Thoracic aorta (tissue), 2 donors: ENCODE measurements around the gene BUD31. TPM values are rescaled to one million over a fixed set of nuclear protein-coding genes. Genes with fewer than 3 reads are reported as not detected.

ENCODE experiments used
- ATAC-seq: fragments of 150-250 bp; one replicate; pipeline ENCODE4 v1.8.0; 2017; ENCODE audit warnings: low read depth; ENCODE audit not compliant: insufficient number of reproducible peaks, low FRiP score
- DNase-seq: peaks from one replicate; pipeline ENCODE4 v3.0.0-alpha.2; 2020; ENCODE audit warnings: low spot score
- H3K27ac ChIP-seq, 2 donors: fragments of 200-600 bp; sonication (generic); 1 replicate in 1 of 2; 2 replicates in 1 of 2; pipeline ENCODE4 v1.5.1; 2016; ENCODE audit warnings: mild to moderate bottlenecking in 2 of 2, moderate library complexity in 2 of 2
- H3K27me3 ChIP-seq: fragments of 200-600 bp; sonication (generic); replicated peaks from 2 replicates; pipeline ENCODE4 v1.6.0; 2016; ENCODE audit warnings: mild to moderate bottlenecking; ENCODE audit not compliant: insufficient read depth
- H3K36me3 ChIP-seq: fragments of 200-600 bp; sonication (generic); one replicate; pipeline ENCODE4 v1.5.1; 2016
- H3K4me1 ChIP-seq, 2 donors: fragments of 200-600 bp; sonication (generic); 1 replicate in 1 of 2; 2 replicates in 1 of 2; pipeline versions ENCODE4 v1.5.1 to v1.6.0; 2016; ENCODE audit warnings: low read depth in 2 of 2, mild to moderate bottlenecking in 1 of 2; ENCODE audit not compliant: control insufficient read depth in 1 of 2
- H3K4me3 ChIP-seq: fragments of 200-600 bp; sonication (generic); 2 replicates; pipeline ENCODE4 v1.5.1; 2016; ENCODE audit warnings: mild to moderate bottlenecking
- H3K9me3 ChIP-seq: fragments of 200-600 bp; sonication (generic); 2 replicates; pipeline ENCODE4 v1.5.1; 2016
- total RNA-seq, 2 donors: library from RNA; depleted of rRNA; stranded (reverse); fragments of >200 nt; gene quantifications; one replicate each; pipeline versions ENCODE4 v1.1.0 to v1.2.3, GENCODE V29; 2016
- TF ChIP-seq, protein P1 (sequence below): fragments of 200-600 bp; sonication (generic); IDR thresholded peaks from one replicate; pipeline ENCODE4 v1.5.1; 2019; ENCODE audit warnings: antibody characterized with exemption

The BUD31 gene
- total RNA-seq, 2 donors from 2014 or later, result 52.3 to 78.1 TPM

DNA sequence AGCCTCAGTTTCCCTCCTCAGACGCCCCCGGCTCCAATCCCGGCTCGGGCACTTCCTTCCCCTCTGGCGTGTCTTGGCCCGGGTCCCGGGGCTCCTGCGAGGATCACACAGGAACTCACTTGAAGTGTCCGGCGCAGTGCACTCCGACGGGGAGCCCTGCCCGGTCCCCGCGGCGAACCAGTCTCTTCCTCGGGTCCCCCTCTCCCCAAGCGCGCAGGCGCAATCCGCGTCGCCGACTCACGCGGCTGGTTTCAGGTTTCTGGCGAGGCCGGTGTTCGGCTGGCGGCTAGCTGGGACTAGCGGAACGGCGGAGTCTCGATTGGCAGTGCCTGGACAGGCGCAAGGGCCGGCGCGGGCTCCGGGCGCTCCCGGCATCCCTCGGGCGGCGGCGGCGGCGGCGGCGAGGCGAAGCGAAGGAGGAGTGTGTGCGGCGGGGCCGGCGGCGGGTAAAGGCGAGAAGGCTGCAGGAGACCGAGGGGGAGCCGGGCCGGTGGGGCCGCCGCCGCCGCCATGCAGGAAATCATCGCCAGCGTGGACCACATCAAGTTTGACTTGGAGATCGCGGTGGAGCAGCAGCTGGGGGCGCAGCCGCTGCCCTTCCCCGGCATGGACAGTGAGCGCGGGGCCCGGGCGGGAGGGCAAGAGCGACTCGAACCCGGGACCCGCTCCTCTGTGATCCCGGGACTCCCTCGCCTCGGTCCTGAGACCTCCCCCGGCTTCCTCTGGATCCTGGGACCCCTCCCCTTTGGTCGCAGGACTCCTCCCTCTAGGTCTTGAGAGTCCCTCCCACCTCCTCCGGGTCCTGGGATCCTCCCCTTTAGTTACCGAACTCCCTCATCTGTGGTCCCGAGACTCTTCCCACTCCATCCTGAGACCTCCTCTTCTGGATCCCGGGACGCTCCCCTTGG, 30.1 kb downstream of the BUD31 start, which contains the start of the genes CPSF4 and PTCD1:
Gene CPSF4 (plus strand): TSS at position 371 of the 908 bp plus-strand sequence. CDS start 140 bp downstream, at position 511.
Gene PTCD1 (minus strand): TSS at position 226 of the 908 bp plus-strand sequence. CDS start 3,556 bp downstream, outside the sequence.
- no peaks in the 10 kb centered on the region for H3K27me3 ChIP-seq
- no peaks in the 10 kb centered on the region for H3K9me3 ChIP-seq
- H3K36me3 ChIP-seq, result peaks cover 4% of the 10 kb centered on the region
- DNase-seq (peak; percentile 82), ATAC-seq (peak; percentile 95)
- H3K27ac ChIP-seq, result peak within 1 kb of the TSS; percentile 68 to 69
- H3K4me3 ChIP-seq, result peak within 1 kb of the TSS; percentile 98
- TF ChIP-seq, protein P1, sequence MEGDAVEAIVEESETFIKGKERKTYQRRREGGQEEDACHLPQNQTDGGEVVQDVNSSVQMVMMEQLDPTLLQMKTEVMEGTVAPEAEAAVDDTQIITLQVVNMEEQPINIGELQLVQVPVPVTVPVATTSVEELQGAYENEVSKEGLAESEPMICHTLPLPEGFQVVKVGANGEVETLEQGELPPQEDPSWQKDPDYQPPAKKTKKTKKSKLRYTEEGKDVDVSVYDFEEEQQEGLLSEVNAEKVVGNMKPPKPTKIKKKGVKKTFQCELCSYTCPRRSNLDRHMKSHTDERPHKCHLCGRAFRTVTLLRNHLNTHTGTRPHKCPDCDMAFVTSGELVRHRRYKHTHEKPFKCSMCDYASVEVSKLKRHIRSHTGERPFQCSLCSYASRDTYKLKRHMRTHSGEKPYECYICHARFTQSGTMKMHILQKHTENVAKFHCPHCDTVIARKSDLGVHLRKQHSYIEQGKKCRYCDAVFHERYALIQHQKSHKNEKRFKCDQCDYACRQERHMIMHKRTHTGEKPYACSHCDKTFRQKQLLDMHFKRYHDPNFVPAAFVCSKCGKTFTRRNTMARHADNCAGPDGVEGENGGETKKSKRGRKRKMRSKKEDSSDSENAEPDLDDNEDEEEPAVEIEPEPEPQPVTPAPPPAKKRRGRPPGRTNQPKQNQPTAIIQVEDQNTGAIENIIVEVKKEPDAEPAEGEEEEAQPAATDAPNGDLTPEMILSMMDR, result no peak
- H3K4me1 ChIP-seq, result peaks cover 14 to 46% of the 10 kb centered on the region in 2 donors

DNA sequence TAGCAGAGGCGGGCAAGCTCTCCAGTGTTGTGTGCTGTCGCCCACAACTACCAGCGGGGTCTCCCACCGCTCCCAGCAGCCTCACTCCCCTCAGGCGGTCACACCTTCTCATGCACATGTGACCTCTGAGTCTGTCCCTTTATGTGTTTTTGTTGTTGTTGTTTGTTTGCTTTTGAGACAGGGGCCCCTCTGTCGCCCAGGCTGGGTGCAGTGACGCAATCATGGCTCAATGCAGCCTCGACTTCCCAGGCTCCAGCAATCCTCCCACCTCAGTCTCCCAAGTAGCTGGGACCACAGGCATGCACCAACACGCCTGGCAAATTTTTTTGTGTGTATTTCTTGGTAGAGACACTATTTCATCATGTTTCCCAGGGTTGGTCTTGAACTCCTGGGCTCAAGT, 31.4 kb downstream of the BUD31 start:
- peaks cover 7% of the 10 kb centered on the region for H3K36me3 ChIP-seq
- H3K4me1 ChIP-seq, result peaks cover 14 to 46% of the 10 kb centered on the region in 2 donors
- TF ChIP-seq, protein P1, result no peak
- no peaks in the 10 kb centered on the region for H3K9me3 ChIP-seq
- no peaks in the 10 kb centered on the region for H3K27me3 ChIP-seq
- ATAC-seq (no peak), DNase-seq (no peak)
- H3K27ac ChIP-seq, result no peak overlapping the region
- peak overlapping the region; percentile 98 for H3K4me3 ChIP-seq

DNA sequence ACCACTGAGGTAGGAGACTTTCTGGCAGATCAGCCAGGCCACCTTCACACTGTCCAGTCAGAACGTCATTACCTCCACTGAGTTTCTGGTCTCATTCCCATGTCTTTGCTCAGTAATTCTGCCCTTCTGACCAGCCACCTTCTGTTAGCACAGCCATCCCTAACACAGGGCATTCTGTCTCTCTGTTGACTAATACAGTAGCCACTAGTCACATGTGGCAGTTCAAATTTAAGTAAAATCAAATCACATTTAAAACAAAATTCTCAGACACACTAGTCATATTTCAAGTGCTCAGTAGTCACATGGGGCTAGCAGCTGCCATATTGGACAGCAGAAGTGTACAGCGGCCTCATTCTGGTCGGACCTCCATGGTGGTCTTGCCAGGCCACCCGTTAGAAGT, 37.3 kb downstream of the BUD31 start:
- Histone ChIP-seq H3K36me3 (peaks cover 48% of the 10 kb centered on the region), H3K27me3 (no peaks in the 10 kb centered on the region), H3K4me3 (no peak overlapping the region), H3K9me3 (no peaks in the 10 kb centered on the region), H3K4me1 (peaks cover 5 to 21% of the 10 kb centered on the region in 2 donors), H3K27ac (no peak overlapping the region)
- no peak for ATAC-seq
- TF ChIP-seq, protein P1, result no peak
- no peak for DNase-seq

DNA sequence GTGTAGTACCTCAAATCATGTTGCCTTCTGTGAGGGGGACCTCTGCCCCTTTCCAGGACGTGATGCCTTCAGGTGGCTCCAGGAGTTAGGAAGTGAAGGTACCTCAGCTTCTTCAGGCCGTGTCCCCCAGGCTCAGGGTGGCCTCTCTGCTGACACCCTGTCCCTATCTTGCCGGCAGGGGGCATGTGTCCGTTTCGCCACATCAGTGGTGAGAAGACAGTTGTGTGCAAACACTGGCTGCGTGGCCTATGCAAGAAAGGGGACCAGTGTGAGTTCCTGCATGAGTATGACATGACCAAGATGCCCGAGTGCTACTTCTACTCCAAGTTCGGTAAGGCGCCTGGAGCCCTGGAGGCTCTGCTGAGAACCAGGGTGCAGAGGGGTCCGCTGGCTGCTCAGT, 39.2 kb downstream of the BUD31 start:
- peaks cover 65% of the 10 kb centered on the region for H3K36me3 ChIP-seq
- H3K27ac ChIP-seq, result no peak overlapping the region
- peaks cover 0 to 3% of the 10 kb centered on the region in 2 donors for H3K4me1 ChIP-seq
- ATAC-seq (no peak), DNase-seq (no peak)
- H3K9me3 ChIP-seq, result no peaks in the 10 kb centered on the region
- no peaks in the 10 kb centered on the region for H3K27me3 ChIP-seq
- no peak overlapping the region for H3K4me3 ChIP-seq
- TF ChIP-seq, protein P1, result no peak

DNA sequence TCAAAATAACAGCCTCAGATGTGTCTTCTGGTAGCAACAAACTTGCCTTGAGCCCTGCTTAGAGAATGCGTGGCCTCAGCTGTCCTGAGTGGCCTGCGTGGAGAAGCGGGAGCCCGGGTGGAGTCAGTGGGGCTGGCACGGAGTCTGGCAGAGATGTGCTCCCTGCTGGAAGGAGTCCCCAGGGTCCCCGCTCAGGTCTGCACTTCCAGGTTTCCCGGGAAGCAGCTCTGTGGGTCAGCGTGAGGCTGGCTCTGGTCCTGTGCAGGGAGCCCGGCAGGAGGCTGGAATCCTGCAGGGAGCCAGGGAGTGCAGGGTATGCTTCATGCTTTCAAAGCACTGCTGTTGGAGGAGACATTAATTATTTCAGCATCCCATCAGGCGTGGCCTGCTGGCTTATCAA, 40.1 kb downstream of the BUD31 start:
- no peaks in the 10 kb centered on the region for H3K27me3 ChIP-seq
- no peaks in the 10 kb centered on the region for H3K4me1 ChIP-seq
- DNase-seq (no peak), ATAC-seq (no peak)
- no peak overlapping the region for H3K27ac ChIP-seq
- no peak overlapping the region for H3K4me3 ChIP-seq
- TF ChIP-seq, protein P1, result no peak
- no peaks in the 10 kb centered on the region for H3K9me3 ChIP-seq
- peaks cover 71% of the 10 kb centered on the region for H3K36me3 ChIP-seq
